GM12872 (cell line): Measurements from ENCODE around the gene MTUS2.

ENCODE experiments used
- TF ChIP-seq, protein P1 (sequence below): IDR thresholded peaks from 3 replicates; pipeline ENCODE4 v1.5.1; 2011; ENCODE audit warnings: low read depth, mild to moderate bottlenecking, low read length, moderate library complexity; ENCODE audit not compliant: insufficient read depth

MTUS2 gene

DNA sequence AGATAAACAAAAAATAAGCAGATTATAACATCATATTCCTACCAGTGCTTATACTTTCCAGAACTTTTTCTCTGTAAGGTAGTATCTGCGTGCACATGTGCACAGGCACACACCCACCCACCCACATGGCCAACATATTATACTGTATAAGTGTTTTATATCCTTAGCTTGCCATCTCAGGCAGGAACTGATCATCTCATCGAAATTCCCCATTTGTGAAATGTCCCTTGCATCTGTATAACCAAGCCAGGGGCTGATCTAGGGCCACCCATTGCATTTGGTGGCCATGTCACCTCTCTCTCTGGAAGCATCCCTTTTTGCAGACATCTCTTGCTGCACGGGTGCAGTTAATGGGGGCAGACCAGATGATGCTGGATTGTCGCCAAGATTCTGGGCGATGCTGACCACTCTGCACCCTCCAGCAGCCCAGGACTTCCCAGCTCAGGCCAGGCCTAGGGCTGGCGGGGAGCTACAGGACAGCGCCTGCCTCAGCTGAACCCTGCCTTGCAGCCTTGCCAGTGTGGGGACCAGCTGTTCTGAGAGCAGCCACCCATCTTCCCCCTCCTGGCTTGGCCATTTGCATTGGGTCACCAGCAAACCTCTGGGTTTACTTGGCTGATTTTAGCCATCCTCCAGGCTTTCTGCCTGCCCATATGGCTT lies 679.5 kb downstream of the MTUS2 start:
- TF ChIP-seq, protein P1, sequence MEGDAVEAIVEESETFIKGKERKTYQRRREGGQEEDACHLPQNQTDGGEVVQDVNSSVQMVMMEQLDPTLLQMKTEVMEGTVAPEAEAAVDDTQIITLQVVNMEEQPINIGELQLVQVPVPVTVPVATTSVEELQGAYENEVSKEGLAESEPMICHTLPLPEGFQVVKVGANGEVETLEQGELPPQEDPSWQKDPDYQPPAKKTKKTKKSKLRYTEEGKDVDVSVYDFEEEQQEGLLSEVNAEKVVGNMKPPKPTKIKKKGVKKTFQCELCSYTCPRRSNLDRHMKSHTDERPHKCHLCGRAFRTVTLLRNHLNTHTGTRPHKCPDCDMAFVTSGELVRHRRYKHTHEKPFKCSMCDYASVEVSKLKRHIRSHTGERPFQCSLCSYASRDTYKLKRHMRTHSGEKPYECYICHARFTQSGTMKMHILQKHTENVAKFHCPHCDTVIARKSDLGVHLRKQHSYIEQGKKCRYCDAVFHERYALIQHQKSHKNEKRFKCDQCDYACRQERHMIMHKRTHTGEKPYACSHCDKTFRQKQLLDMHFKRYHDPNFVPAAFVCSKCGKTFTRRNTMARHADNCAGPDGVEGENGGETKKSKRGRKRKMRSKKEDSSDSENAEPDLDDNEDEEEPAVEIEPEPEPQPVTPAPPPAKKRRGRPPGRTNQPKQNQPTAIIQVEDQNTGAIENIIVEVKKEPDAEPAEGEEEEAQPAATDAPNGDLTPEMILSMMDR: no peak

- TF ChIP-seq, protein P1: no peak
These were observed 680.2 kb downstream of the MTUS2 start for GRCh38 chr13:29500386-29500785.

DNA sequence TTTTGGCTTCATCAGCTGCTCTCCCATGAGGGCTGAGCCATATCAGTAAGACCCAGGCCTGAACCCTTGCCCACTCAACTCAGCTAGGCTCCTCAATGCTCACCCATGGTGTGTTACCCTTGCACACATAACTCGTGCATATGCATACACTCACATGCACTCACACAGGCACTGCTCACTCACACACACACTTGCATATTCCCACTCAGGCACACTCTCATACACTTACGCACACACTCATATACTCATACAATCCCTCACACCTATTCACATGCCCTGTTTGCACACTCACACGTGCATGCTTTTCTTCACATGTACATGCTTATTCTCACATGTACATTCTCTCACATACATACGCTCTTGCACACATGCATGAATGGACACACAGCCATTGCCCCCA lies 681.5 kb downstream of the MTUS2 start:
- TF ChIP-seq, protein P1: no peak

DNA sequence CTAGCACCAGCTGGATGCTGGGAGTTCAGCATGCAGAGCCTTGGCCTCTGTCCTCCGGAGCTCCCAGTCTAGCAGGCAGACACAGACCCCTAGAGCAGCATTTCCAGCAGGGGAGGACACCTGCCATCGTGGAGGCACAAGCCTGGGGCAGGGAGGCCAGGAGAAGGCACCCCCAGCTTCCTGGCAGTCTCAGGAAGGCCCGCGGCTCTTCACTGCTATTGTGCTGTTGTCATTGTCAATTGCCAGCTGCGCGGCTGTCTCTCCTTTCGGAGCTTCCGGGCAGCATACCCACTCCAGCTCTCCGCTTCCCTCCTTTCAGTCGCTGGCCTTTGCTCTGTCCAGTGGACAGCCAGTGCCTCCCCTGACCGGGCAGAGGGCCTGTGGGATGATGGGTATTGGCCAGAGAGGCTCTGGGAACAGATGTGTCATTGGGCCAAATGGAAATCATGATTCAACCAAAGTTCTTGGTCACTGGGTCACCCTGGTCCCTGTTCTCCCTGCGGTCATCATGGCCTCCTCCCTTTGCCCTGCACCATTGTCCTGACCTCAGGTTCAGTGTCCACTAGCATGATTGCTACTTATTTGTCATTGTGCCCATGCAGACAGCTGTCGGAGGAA lies 682.4 kb downstream of the MTUS2 start:
- TF ChIP-seq, protein P1: no peak

DNA sequence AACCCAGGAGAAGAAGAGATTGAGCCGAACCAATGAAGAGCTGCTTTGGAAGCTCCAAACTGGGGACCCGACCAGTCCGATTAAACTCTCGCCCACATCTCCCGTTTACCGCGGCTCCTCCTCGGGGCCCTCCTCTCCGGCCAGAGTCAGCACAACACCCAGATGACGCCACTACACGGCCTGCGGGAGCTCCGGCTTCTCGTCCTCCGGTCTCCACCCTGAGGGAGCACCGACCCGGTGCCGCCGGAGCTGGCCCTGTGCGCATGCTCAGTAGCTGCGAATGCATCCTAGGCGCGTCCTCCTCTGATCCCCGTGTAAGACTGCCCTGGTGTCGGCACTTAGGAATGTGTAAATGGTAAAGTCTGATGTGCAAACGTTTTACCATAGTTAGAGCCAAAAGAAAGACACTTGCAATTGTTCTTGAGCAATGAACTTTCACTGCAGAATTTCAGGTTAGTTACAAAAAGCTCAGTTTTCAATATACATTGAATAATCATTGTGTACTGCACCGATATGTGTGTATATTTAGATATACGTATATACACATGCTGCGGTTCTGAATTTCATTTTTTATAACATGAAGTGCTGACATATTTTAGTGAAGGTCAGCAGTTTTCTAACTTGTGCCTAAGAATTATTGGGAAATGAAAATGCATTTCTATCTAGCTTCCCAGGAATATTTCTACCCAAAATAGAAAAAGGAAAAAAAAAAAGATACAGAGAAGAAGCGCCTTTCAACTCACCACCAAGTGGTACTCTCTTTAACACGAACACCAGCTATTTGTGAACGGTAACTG lies 683.1 kb downstream of the MTUS2 start:
- TF ChIP-seq, protein P1: no peak

- TF ChIP-seq, protein P1: no peak
These were observed 684.6 kb downstream of the MTUS2 start for GRCh38 chr13:29504691-29505090.

- TF ChIP-seq, protein P1: no peak
These were observed 685.4 kb downstream of the MTUS2 start for GRCh38 chr13:29505511-29505910.
